Tibial nerve (tissue), 4 donors: Measurements from ENCODE around the gene FMN2.

ENCODE experiments used
- EP300 ChIP-seq, 2 donors: sonication (generic); formaldehyde crosslinking; IDR thresholded peaks; one replicate each; pipeline ENCODE4 v1.6.1; 2017; ENCODE audit warnings: antibody characterized with exemption in 2 of 2, mild to moderate bottlenecking in 1 of 2
- POLR2A ChIP-seq, 2 donors: fragments of 450-650 bp; IDR thresholded peaks; one replicate each; pipeline ENCODE4 v1.6.1; 2017; ENCODE audit warnings: antibody characterized with exemption in 2 of 2, mild to moderate bottlenecking in 2 of 2, moderate library complexity in 2 of 2
- TF ChIP-seq, protein P1 (sequence below), 5 experiments: fragments of 200-600 bp in 3 of 5; fragments of 450-650 bp in 2 of 5; sonication (generic) in 3 of 5; IDR thresholded peaks; one replicate each; pipeline ENCODE4 v1.5.1; 2016 to 2019; ENCODE audit warnings: antibody characterized with exemption in 5 of 5, mild to moderate bottlenecking in 3 of 5, moderate library complexity in 2 of 5

DNA sequence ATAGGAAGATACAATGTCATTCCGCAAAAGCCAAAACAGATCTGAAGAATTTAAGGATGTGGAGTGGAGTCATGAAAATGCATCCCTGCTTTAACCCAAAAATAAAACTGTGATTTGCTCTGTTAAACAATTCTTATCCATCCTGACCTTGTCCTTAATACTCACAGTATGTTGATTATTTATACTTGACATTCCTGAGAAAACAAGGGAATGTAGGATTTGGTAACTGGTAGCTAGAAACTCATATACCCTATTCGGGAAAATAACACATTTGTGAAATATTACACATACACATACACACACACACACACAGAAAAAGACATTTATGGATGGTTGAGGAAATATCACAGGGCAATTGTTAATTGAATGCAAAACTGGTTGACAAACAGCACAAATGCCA, 80.2 kb downstream of the FMN2 start:
- TF ChIP-seq EP300 (IDR thresholded peaks at IDR 0.05): no peak
- TF ChIP-seq, protein P1, sequence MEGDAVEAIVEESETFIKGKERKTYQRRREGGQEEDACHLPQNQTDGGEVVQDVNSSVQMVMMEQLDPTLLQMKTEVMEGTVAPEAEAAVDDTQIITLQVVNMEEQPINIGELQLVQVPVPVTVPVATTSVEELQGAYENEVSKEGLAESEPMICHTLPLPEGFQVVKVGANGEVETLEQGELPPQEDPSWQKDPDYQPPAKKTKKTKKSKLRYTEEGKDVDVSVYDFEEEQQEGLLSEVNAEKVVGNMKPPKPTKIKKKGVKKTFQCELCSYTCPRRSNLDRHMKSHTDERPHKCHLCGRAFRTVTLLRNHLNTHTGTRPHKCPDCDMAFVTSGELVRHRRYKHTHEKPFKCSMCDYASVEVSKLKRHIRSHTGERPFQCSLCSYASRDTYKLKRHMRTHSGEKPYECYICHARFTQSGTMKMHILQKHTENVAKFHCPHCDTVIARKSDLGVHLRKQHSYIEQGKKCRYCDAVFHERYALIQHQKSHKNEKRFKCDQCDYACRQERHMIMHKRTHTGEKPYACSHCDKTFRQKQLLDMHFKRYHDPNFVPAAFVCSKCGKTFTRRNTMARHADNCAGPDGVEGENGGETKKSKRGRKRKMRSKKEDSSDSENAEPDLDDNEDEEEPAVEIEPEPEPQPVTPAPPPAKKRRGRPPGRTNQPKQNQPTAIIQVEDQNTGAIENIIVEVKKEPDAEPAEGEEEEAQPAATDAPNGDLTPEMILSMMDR (IDR thresholded peaks at IDR 0.05): no peak
- TF ChIP-seq POLR2A (IDR thresholded peaks at IDR 0.05): no peak
